DOHH2 (cell line): Measurements from ENCODE around the gene CDH5.

Source experiments
- H3F3A ChIP-seq: fragments of 200-600 bp; sonication (generic), shearing (Covaris generic); 2 replicates; pipeline ENCODE4 v1.6.0; 2016; ENCODE audit warnings: antibody characterized with exemption, mild to moderate bottlenecking; ENCODE audit not compliant: control insufficient read depth, insufficient read depth
- H3K27ac ChIP-seq: fragments of 200-600 bp; sonication (generic); 2 replicates; pipeline ENCODE4 v1.5.1; 2014; ENCODE audit warnings: low read depth, mild to moderate bottlenecking, low read length, moderate library complexity
- H3K27me3 ChIP-seq: fragments of 200-600 bp; sonication (generic); 2 replicates; pipeline ENCODE4 v1.6.1; 2014; ENCODE audit warnings: mild to moderate bottlenecking, low read length, mixed read lengths; ENCODE audit not compliant: control insufficient read depth
- H3K36me3 ChIP-seq: fragments of 200-600 bp; sonication (generic); 2 replicates; pipeline ENCODE4 v1.6.1; 2014; ENCODE audit warnings: mild to moderate bottlenecking, low read length, moderate library complexity, mixed read lengths; ENCODE audit not compliant: control insufficient read depth
- H3K4me1 ChIP-seq: fragments of 200-600 bp; sonication (generic); 2 replicates; pipeline ENCODE4 v1.6.1; 2014; ENCODE audit warnings: mild to moderate bottlenecking, low read length, mixed read lengths; ENCODE audit not compliant: control insufficient read depth
- H3K4me2 ChIP-seq: fragments of 200-600 bp; sonication (generic); 2 replicates; pipeline ENCODE4 v1.6.0; 2014; ENCODE audit warnings: mild to moderate bottlenecking, low read length, moderate library complexity
- H3K4me3 ChIP-seq: fragments of 200-600 bp; sonication (generic); 2 replicates; pipeline ENCODE4 v1.5.1; 2014; ENCODE audit warnings: mild to moderate bottlenecking, low read length, mixed read lengths
- H3K79me2 ChIP-seq: fragments of 200-600 bp; sonication (generic); 2 replicates; pipeline ENCODE4 v1.6.1; 2014; ENCODE audit warnings: mild to moderate bottlenecking, low read length, mixed read lengths; ENCODE audit not compliant: control insufficient read depth
- H3K9me2 ChIP-seq: fragments of 200-600 bp; sonication (generic); replicated peaks from 2 replicates; pipeline ENCODE4 v1.6.1; 2014; ENCODE audit warnings: mild to moderate bottlenecking, low read length, mixed read lengths; ENCODE audit not compliant: control insufficient read depth
- H3K9me3 ChIP-seq: fragments of 200-600 bp; sonication (generic); 2 replicates; pipeline ENCODE4 v1.6.1; 2014; ENCODE audit warnings: antibody characterized with exemption, low read length, mixed read lengths; ENCODE audit not compliant: control insufficient read depth, insufficient read depth
- H4K20me1 ChIP-seq: fragments of 200-600 bp; sonication (generic); 2 replicates; pipeline ENCODE4 v1.6.0; 2014; ENCODE audit warnings: low read depth, mild to moderate bottlenecking, antibody characterized with exemption, low read length, moderate library complexity; ENCODE audit not compliant: control insufficient read depth, insufficient read depth
- EZH2phosphoT487 ChIP-seq: fragments of 200-600 bp; sonication (generic); IDR thresholded peaks from 2 replicates; pipeline ENCODE4 v1.6.1; 2017; ENCODE audit warnings: borderline replicate concordance, mild to moderate bottlenecking, antibody characterized with exemption, low read length, moderate library complexity, mixed read lengths
- TF ChIP-seq, protein P1 (sequence below): fragments of 200-600 bp; sonication (generic); IDR thresholded peaks from one replicate; pipeline ENCODE4 v1.5.1; 2014; ENCODE audit warnings: antibody characterized with exemption, mild to moderate bottlenecking, low read depth, low read length; ENCODE audit not compliant: poor library complexity, severe bottlenecking

The CDH5 gene

GRCh38 chr16:66352304-66352703 lies 14.2 kb upstream of the CDH5 start:
- Histone ChIP-seq H4K20me1 (no peaks in the 10 kb centered on the region), H3K36me3 (no peaks in the 10 kb centered on the region), H3F3A (no peaks in the 10 kb centered on the region), H3K79me2 (no peaks in the 10 kb centered on the region), H3K4me1 (no peaks in the 10 kb centered on the region), H3K9me2 (no peaks in the 10 kb centered on the region), H3K27me3 (no peaks in the 10 kb centered on the region), H3K4me2 (no peak overlapping the region), H3K9me3 (no peaks in the 10 kb centered on the region), H3K27ac (no peak overlapping the region), H3K4me3 (no peak overlapping the region)
- TF ChIP-seq, protein P1, sequence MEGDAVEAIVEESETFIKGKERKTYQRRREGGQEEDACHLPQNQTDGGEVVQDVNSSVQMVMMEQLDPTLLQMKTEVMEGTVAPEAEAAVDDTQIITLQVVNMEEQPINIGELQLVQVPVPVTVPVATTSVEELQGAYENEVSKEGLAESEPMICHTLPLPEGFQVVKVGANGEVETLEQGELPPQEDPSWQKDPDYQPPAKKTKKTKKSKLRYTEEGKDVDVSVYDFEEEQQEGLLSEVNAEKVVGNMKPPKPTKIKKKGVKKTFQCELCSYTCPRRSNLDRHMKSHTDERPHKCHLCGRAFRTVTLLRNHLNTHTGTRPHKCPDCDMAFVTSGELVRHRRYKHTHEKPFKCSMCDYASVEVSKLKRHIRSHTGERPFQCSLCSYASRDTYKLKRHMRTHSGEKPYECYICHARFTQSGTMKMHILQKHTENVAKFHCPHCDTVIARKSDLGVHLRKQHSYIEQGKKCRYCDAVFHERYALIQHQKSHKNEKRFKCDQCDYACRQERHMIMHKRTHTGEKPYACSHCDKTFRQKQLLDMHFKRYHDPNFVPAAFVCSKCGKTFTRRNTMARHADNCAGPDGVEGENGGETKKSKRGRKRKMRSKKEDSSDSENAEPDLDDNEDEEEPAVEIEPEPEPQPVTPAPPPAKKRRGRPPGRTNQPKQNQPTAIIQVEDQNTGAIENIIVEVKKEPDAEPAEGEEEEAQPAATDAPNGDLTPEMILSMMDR: no peak
- TF ChIP-seq EZH2phosphoT487: no peak

DNA sequence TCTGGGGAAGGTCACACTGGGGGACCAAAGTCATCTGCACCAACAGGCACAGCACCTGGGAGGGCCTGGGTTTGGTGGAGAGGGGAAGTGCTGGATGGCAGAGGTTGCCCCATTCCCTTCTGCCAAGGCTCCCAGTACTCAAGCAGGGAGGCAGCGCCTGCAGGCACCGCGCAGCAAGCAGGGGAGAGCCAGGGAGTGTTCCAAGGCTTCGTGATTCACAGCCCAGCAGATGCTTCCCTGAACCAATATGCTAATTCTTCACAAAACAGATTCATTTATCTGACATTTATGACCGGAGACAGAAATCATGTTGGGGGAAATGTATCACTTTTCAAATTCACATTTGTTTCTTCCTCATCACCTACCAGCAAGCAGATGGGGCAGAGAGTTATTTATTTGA lies 13.4 kb upstream of the CDH5 start:
- Histone ChIP-seq H3F3A (no peaks in the 10 kb centered on the region), H3K79me2 (no peaks in the 10 kb centered on the region), H3K36me3 (no peaks in the 10 kb centered on the region), H3K4me1 (no peaks in the 10 kb centered on the region), H3K9me2 (no peaks in the 10 kb centered on the region), H3K27me3 (no peaks in the 10 kb centered on the region), H3K4me3 (no peak overlapping the region), H3K27ac (no peak overlapping the region), H3K9me3 (no peaks in the 10 kb centered on the region), H3K4me2 (no peak overlapping the region), H4K20me1 (no peaks in the 10 kb centered on the region)
- TF ChIP-seq EZH2phosphoT487: no peak
- TF ChIP-seq, protein P1: no peak

GRCh38 chr16:66354034-66354909 lies 12.2 kb upstream of the CDH5 start:
- H3K36me3 ChIP-seq: no peaks in the 10 kb centered on the region
- H3K27ac ChIP-seq: no peak overlapping the region
- H3K79me2 ChIP-seq: no peaks in the 10 kb centered on the region
- no peaks in the 10 kb centered on the region for H3F3A ChIP-seq
- H3K4me3 ChIP-seq: no peak overlapping the region
- H3K27me3 ChIP-seq: no peaks in the 10 kb centered on the region
- H3K9me3 ChIP-seq: no peaks in the 10 kb centered on the region
- H3K4me2 ChIP-seq: no peak overlapping the region
- no peaks in the 10 kb centered on the region for H3K9me2 ChIP-seq
- H3K4me1 ChIP-seq: no peaks in the 10 kb centered on the region
- TF ChIP-seq EZH2phosphoT487: no peak
- TF ChIP-seq, protein P1: no peak
- H4K20me1 ChIP-seq: no peaks in the 10 kb centered on the region
